ENCODE data around the gene FBXL19.

FBXL19 gene

DNA sequence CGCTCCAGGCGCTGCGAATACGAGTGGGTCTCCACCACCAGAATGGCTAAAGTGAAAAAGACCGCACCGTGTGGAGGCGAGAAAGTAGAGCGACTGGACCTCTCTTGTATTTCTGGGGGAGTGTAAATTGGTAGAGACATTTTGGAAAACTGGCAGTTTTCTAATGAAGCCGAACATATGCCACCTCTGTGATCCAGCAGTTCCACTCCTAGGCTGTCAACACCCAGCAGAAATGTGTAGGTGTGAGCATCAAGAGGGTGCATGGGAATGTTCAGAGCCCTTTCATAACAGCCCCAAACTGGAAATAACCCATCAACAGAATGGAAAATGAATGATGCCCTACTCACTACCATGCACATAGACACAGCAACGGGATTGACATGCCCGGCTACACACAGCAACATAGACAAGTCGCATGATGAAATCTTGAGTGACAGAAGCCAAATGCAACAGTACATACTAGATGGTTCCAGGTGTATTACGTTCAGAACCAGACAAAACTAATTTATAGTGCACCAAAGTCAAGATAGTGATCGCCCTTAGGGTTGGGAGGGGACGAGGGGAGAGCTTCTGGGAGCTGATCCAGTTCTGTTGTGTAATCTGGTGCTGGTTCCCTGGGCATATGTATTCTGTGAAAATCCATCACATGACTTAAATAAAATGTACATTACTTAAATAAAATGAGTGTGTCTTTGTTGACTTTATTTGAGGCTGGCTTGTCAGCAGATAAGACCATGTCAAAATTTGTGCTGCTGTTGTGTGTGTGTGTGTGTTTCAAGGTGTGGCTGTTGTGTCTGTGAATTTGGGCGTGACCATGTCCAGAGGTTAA lies 28.6 kb upstream of the FBXL19 start:
- DNase-seq (ENCODE audit: low read depth in 1 of 2, low spot score in 1 of 2): no peak

DNA sequence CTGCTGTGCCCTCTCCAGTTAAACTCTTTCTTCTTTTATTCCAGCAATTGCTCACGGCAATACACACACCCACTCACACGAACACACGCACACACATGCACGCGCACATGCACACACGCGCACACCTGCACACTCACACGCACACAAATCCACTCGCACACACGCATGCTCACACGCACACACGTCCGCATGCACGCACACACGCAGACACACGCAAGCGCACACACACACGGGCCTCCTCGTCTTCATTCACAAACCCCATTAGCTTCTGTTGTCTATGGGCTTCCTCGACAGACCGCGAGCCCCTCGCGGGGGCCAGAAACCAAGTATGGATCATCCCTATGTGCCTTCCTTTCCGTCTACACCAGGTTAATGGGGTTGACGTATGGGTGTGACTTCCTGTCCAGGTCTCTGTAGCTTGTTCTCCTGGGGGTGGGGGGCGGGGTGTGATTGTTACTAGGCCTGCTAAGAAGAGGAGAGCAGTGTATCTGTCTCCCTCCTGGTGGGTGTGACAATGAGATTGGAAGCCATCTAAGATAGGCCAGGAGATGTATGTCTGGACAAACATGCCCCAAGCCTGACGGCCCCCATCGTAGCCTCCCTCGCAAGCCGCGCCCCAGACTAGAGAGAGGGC lies 27.6 kb upstream of the FBXL19 start:
- no peak for DNase-seq (ENCODE audit: low read depth in 1 of 2, low spot score in 1 of 2)

DNA sequence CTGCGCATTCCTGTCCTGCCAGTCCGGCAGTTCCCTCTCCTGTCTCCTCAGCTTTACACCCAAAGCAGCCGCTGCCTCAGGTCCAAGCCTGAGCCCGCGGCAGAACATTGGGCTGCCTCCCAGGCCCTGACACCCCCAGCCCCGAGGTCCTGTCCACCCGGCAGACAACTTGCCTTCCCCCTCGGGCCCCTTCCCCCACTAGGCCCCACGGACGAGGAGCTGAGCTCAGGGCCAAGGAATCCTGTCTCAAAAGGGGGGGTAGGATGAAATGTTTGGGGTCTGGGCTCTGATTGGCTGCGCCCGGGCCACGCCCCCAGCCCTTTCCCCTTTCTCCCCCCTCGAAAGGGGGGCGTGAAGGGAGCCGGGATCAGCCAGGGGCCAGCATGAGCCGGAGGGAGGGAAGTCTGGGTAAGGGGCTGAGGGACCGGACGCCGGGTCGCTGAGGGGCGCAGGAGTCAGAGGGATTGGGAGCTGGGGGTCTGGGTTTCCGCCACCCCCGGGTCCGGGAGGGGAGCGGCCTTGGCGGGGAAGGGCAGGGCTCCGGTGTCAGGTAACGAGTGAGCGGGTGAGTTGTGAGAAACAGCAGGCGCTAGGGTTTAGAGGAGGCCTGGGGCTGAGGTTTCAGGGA lies 27.0 kb upstream of the FBXL19 start, which contains the start of gene CTF1:
Gene CTF1 (plus strand): TSS at position 354 of the 628 bp plus-strand sequence. CDS start 30 bp downstream, at position 384.
- no peak for DNase-seq (ENCODE audit: low read depth in 1 of 2, low spot score in 1 of 2)

DNA sequence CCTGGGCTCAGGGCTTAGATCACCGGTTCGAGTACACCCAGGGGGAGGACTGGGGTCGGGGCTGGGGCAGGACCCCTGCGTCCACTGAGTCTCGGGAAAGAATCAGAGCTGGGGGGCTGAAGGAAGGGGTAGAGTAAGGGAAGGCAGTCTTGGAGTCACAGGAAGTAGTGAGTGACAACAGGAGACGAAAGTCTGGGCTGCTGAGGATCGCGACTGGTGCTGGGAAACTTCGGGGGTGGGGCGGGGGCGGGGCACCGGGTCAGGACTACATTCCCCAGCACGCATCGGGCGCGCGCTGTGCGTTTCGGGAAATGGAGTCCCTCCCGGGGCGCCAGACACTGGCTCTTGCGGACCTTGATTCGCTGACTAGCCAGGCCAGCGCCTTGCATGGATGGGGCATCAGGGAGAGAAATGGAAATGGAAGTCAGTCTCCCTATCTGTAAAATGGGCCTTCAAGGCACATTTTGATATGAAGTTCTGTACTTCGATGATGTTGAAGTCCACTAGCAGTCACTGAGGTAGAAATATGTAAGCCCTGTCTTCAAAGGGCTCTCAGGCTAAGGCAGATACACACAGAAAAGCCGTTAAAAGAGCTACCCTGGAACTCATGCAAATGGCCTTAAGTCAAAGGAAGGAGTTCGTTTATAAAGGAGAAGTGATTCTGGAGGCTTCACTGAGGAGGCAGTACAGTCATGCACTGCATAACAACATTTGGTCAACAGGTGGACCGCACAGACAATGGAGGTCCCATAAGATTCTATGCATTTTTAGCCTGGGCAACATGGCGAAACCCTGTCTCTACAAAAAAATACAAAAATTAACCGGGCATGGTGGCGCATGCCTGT lies 26.3 kb upstream of the FBXL19 start:
- peak; percentile 56 to 70 for DNase-seq (ENCODE audit: low read depth in 1 of 2, low spot score in 1 of 2)

DNA sequence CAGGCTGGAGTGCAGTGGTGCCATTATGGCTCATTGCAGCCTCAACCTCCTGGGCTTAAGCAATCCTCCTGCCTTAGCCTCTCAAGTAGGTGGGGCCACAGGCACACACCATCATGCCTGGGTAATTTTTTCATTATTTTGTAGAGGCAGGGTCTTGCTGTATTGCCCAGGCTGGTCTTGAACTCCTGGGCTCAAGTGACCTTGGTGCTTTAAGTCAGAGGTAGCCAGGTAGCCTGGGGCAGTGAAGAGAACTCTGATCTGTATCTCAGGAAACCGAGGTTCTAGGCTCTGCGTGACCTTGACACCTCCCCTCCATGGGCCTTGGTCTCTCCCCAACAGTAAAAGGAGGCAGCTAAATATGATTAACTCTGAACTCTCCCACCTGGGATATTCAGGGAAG lies 23.6 kb upstream of the FBXL19 start:
- DNase-seq (ENCODE audit: low read depth in 1 of 2, low spot score in 1 of 2): no peak

GRCh38 chr16:30900588-30900987 lies 22.8 kb upstream of the FBXL19 start:
- no peak for DNase-seq (ENCODE audit: low read depth in 1 of 2, low spot score in 1 of 2)

DNA sequence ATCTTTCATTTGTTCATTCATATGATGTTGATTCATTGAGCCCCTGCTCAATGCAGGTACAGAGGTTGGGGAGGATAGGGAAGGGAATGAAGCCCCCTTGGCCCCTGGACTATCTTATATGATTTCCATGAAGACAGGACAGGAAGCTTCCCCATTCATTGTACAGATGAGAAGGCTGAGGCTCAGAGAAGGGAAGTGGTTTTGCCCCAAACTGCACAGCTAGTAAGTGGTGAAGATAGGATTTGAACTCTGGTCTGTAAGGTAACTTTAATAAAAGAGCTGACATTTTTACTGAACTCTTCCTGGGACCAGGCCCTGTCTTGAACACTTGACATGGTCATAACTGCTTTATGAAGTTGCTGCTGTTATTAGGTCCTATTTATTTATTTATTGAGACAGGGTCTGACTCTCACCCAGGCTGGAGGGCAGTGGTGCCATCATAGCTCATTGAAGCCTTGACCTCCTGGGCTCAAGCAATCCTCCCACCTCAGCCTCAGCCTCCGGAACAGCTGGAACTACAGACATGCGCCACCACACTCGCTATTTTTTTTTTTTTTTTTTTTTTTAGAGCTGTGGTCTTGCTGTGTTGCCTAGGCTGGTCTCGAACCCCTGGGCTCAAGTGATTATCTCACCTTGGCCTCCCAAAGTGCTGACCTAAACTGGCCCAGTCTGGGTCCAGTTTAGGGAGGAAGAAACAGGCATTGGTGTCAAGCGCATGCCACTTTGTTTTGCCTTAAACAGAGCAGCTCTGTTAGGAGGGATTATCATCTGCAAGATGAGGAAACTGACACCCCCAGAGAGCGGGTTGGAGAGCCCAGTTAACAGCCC lies 22.0 kb upstream of the FBXL19 start:
- DNase-seq (ENCODE audit: low read depth in 1 of 2, low spot score in 1 of 2): no peak

DNA sequence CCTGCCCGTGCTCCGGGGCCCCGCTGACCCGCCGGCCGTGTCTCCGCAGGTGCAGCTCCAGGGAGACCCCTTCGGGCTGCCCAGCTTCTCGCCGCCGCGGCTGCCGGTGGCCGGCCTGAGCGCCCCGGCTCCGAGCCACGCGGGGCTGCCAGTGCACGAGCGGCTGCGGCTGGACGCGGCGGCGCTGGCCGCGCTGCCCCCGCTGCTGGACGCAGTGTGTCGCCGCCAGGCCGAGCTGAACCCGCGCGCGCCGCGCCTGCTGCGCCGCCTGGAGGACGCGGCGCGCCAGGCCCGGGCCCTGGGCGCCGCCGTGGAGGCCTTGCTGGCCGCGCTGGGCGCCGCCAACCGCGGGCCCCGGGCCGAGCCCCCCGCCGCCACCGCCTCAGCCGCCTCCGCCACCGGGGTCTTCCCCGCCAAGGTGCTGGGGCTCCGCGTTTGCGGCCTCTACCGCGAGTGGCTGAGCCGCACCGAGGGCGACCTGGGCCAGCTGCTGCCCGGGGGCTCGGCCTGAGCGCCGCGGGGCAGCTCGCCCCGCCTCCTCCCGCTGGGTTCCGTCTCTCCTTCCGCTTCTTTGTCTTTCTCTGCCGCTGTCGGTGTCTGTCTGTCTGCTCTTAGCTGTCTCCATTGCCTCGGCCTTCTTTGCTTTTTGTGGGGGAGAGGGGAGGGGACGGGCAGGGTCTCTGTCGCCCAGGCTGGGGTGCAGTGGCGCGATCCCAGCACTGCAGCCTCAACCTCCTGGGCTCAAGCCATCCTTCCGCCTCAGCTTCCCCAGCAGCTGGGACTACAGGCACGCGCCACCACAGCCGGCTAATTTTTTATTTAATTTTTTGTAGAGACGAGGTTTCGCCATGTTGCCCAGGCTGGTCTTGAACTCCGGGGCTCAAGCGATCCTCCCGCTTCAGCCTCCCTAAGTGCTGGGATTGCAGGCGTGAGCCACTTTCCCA lies 21.1 kb upstream of the FBXL19 start:
- DNase-seq (ENCODE audit: low read depth in 1 of 2, low spot score in 1 of 2): no peak

- DNase-seq (ENCODE audit: low read depth in 1 of 2, low spot score in 1 of 2): no peak
Measured at GRCh38 chr16:30903002-30903401, 20.4 kb upstream of the FBXL19 start.

DNA sequence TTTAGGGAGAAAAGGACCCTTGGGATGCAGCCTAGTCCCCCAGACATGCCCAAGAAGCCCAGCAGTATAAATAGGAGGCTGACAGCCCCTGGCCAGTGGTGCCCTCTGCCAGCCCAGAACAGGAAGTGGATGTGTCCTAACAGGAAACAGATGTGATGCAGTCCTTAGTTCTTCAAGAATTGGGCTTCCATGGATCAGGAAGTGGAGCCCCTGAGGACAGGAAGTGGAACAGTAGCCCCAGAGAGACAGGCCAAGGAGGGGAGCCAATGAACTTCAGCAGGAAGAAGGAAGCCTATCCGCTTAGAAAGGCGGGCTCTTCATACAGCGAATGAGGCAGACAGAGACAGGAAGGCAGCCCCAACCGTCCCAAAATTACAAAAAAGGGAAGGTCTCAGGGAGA lies 19.8 kb upstream of the FBXL19 start:
- DNase-seq (ENCODE audit: low read depth in 1 of 2, low spot score in 1 of 2): no peak

DNA sequence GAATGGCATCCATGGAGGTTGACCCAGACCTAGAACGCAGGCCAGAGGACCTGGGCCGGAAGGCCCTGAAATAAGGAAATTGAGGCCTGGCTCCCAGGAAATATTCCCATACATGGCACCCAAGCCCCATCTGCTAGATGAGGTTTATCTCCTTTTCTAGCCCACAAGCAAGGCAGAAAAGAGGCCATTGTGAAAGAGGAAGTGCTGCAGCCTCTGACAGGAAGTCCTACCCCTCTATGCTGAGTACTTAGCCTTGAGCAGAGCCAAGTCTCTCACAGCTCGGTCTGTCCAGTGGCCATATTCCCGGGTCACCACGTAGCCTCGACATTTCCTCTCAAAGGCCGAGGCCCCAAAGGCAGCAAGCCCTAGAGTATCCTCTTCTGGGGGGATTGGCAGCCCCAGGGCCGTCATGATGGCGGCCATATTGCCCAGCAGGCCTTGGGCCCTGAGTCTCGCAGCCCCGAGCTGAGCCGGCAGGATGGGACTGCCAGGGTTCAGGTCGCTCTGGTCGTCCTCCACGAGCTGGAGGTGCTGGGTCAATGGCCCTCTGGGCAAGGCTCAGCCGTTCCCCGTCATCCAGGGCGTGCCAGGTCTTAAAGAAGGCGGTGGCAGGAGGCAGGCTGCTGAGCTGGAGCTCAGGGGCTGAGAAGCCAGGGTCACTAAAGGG lies 19.1 kb upstream of the FBXL19 start:
- no peak for DNase-seq (ENCODE audit: low read depth in 1 of 2, low spot score in 1 of 2)

GRCh38 chr16:30907064-30907463 lies 16.3 kb upstream of the FBXL19 start:
- DNase-seq (ENCODE audit: low read depth in 1 of 2, low spot score in 1 of 2): no peak

DNA sequence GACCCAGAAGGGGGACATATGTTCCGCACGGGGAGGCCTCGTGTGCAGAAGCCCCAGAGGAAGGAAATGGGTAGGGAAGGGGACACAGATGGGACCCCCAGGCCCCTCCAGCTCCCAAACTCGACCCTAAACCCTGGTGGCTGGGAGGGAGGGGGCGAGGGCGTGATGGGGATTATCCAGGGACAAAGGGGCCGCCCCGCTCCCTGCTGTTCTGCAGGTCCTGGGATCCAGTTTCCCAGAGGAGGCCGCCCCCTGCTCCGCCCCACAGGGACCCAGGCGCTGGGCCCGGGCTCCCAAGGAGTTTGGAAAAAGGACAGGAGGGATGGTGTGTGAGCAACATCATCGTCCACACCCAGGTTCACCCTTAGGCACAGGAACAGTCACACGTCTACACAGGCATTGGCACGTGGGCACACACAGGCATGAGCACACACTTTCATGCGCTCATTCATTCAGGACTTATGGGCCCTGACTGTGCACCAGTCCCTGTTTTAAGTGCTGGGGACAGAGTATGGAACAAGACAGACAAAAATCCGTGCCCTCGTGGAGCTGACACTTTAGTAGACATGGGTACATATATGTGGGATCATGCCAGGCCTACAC lies 12.8 kb upstream of the FBXL19 start:
- no peak for DNase-seq (ENCODE audit: low read depth in 1 of 2, low spot score in 1 of 2)

DNA sequence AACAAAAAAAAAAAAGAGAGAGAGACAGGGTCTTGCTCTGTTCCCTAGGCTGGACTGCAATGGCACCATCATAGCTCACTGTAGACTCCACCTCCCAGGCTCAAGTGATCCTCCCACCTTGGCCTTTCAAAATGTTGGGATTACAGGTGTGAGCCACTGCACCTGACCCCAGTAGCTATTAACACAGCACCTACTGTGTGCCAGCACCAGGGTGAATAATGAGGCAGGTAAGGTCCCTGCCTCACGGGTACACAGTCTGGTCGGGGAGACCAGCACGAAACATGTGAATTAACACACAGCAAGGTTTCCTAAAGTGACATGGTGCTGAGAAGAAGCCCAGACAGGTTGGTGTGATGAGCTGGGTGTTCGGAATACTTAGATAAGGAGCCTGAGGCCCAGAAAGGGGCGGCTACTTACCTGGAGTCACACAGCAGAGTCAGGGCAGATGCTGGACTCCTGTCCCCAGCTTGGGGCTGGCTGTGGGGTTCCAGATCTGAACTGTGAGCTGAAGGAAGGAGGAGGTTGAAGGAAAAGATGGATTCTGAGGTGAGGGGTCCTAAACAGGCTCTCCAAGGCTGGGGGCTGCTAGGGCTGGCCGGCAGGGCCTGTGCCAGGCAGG lies 10.5 kb upstream of the FBXL19 start:
- DNase-seq (ENCODE audit: low read depth in 1 of 2, low spot score in 1 of 2): no peak

DNA sequence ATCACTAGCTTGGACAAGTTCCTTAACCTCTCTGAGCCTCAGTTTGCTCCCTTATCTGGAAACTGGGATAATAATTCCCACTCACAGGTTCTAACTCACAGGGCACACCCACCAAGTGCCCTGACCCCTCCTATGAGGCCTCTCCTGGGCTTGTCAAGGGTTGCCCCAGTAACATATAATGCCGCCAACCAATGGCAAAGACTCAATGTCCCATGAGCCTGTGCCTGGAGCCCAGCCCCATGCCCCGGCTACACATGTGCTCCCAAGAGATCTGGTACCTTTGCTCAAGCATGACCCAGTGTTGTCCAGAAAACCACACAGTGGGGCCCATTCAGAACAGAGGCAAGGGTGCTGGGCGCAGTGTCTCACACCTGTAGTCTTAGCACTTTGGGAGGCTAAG lies 8.5 kb upstream of the FBXL19 start:
- no peak for DNase-seq (ENCODE audit: low read depth in 1 of 2, low spot score in 1 of 2)

DNA sequence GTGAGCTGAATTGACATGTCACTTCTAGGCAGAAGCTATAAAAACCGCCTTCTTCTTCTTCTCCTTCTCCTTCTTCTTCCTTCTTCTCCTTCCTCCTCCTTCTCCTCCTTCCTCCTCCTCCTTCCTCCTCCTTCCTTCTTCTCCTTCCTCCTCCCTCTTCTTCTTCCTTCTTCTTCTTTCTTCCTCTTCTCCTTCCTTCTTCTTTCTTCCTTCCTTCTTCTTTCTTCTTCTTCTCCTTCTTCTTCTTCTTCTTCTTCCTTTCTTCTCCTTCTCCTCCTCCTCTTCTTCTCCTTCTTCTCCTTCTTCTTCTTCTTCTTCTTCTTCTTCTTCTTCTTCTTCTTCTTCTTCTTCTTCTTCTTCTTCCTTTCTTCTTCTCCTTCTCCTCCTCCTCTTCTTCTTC lies 4.8 kb upstream of the FBXL19 start:
- no peak for DNase-seq (ENCODE audit: low read depth in 1 of 2, low spot score in 1 of 2)

GRCh38 chr16:30920891-30921290 lies 2.5 kb upstream of the FBXL19 start:
- no peak for DNase-seq (ENCODE audit: low read depth in 1 of 2, low spot score in 1 of 2)

- DNase-seq (ENCODE audit: low read depth in 1 of 2, low spot score in 1 of 2): no peak
Measured at GRCh38 chr16:30921459-30921747, 2.0 kb upstream of the FBXL19 start.

All from activated T-helper 1 cell treated with anti-CD3 and anti-CD28 coated beads, Interleukin-2, amount 50 U/mL, for 16 hours (primary cell).